Measurements from ENCODE around the gene TSPAN17. TPM values are rescaled to one million over a fixed set of nuclear protein-coding genes. Genes with fewer than 3 reads are reported as not detected.

TSPAN17 gene
- total and polyA plus RNA-seq, 2 experiments from 2014 or later: 11.7 to 52.1 TPM

DNA sequence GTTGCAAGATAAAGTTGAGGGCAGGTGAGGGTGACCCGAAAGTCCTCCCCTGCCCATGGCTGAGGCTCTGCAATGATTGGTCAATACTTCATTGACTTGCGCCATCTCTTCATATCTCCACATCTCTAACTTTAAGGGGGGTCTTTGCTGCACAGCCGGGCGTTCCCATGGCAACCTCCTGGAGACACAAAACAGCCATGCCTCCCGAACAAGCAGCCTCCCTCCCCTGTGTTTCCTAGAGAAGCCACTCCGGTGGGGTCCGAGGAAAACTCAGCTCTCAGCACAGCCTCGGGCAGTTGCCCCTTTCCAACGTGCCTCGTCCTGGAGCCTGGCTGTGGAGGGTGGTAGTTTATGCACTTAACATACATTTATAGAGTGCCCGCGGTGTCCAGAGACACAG lies 57.5 kb downstream of the TSPAN17 start:
- Histone ChIP-seq H3K36me3 (ENCODE audit: insufficient read depth) (no peaks in the 10 kb centered on the region), H3K9me2 (ENCODE audit: insufficient read depth) (no peaks in the 10 kb centered on the region), H3K27ac (ENCODE audit: low read depth) (no peak overlapping the region), H3F3A (replicated peaks; ENCODE audit: low read depth) (0 out of 2 replicates have a peak, but pooled peaks cover 2% of the 10 kb centered on the region), H3K27me3 (ENCODE audit: insufficient read depth) (no peaks in the 10 kb centered on the region), H3K4me1 (ENCODE audit: insufficient read depth) (peaks cover 18% of the 10 kb centered on the region), H4K20me1 (replicated peaks; ENCODE audit: insufficient read depth) (no peaks in the 10 kb centered on the region), H3K4me2 (no peak overlapping the region), H3K79me2 (replicated peaks; ENCODE audit: insufficient read depth) (no peaks in the 10 kb centered on the region), H3K4me3 (no peak overlapping the region), H2AFZ (no peak overlapping the region)
- DNase-seq (ENCODE audit: low spot score) (no peak), ATAC-seq (no peak)
- H3K4me3 Mint-ChIP-seq: no peak overlapping the region
- TF ChIP-seq, protein P1, sequence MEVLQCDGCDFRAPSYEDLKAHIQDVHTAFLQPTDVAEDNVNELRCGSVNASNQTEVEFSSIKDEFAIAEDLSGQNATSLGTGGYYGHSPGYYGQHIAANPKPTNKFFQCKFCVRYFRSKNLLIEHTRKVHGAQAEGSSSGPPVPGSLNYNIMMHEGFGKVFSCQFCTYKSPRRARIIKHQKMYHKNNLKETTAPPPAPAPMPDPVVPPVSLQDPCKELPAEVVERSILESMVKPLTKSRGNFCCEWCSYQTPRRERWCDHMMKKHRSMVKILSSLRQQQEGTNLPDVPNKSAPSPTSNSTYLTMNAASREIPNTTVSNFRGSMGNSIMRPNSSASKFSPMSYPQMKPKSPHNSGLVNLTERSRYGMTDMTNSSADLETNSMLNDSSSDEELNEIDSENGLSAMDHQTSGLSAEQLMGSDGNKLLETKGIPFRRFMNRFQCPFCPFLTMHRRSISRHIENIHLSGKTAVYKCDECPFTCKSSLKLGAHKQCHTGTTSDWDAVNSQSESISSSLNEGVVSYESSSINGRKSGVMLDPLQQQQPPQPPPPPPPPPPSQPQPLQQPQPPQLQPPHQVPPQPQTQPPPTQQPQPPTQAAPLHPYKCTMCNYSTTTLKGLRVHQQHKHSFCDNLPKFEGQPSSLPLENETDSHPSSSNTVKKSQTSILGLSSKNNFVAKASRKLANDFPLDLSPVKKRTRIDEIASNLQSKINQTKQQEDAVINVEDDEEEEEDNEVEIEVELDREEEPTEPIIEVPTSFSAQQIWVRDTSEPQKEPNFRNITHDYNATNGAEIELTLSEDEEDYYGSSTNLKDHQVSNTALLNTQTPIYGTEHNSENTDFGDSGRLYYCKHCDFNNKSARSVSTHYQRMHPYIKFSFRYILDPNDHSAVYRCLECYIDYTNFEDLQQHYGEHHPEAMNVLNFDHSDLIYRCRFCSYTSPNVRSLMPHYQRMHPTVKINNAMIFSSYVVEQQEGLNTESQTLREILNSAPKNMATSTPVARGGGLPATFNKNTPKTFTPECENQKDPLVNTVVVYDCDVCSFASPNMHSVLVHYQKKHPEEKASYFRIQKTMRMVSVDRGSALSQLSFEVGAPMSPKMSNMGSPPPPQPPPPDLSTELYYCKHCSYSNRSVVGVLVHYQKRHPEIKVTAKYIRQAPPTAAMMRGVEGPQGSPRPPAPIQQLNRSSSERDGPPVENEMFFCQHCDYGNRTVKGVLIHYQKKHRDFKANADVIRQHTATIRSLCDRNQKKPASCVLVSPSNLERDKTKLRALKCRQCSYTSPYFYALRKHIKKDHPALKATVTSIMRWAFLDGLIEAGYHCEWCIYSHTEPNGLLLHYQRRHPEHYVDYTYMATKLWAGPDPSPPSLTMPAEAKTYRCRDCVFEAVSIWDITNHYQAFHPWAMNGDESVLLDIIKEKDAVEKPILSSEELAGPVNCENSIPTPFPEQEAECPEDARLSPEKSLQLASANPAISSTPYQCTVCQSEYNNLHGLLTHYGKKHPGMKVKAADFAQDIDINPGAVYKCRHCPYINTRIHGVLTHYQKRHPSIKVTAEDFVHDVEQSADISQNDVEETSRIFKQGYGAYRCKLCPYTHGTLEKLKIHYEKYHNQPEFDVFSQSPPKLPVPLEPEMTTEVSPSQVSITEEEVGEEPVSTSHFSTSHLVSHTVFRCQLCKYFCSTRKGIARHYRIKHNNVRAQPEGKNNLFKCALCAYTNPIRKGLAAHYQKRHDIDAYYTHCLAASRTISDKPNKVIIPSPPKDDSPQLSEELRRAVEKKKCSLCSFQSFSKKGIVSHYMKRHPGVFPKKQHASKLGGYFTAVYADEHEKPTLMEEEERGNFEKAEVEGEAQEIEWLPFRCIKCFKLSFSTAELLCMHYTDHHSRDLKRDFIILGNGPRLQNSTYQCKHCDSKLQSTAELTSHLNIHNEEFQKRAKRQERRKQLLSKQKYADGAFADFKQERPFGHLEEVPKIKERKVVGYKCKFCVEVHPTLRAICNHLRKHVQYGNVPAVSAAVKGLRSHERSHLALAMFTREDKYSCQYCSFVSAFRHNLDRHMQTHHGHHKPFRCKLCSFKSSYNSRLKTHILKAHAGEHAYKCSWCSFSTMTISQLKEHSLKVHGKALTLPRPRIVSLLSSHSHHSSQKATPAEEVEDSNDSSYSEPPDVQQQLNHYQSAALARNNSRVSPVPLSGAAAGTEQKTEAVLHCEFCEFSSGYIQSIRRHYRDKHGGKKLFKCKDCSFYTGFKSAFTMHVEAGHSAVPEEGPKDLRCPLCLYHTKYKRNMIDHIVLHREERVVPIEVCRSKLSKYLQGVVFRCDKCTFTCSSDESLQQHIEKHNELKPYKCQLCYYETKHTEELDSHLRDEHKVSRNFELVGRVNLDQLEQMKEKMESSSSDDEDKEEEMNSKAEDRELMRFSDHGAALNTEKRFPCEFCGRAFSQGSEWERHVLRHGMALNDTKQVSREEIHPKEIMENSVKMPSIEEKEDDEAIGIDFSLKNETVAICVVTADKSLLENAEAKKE (CRISPR knock-in tag; IDR thresholded peaks at IDR 0.05): no peak
- TF ChIP-seq, protein P2, sequence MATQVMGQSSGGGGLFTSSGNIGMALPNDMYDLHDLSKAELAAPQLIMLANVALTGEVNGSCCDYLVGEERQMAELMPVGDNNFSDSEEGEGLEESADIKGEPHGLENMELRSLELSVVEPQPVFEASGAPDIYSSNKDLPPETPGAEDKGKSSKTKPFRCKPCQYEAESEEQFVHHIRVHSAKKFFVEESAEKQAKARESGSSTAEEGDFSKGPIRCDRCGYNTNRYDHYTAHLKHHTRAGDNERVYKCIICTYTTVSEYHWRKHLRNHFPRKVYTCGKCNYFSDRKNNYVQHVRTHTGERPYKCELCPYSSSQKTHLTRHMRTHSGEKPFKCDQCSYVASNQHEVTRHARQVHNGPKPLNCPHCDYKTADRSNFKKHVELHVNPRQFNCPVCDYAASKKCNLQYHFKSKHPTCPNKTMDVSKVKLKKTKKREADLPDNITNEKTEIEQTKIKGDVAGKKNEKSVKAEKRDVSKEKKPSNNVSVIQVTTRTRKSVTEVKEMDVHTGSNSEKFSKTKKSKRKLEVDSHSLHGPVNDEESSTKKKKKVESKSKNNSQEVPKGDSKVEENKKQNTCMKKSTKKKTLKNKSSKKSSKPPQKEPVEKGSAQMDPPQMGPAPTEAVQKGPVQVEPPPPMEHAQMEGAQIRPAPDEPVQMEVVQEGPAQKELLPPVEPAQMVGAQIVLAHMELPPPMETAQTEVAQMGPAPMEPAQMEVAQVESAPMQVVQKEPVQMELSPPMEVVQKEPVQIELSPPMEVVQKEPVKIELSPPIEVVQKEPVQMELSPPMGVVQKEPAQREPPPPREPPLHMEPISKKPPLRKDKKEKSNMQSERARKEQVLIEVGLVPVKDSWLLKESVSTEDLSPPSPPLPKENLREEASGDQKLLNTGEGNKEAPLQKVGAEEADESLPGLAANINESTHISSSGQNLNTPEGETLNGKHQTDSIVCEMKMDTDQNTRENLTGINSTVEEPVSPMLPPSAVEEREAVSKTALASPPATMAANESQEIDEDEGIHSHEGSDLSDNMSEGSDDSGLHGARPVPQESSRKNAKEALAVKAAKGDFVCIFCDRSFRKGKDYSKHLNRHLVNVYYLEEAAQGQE (IDR thresholded peaks at IDR 0.05; ENCODE audit: unreplicated experiment): no peak
- TF ChIP-seq JUNB (IDR thresholded peaks at IDR 0.05; ENCODE audit: unreplicated experiment) (no peak), ZNF331 (CRISPR knock-in tag; IDR thresholded peaks at IDR 0.05; ENCODE audit: low read depth) (no peak), EZH2 (IDR thresholded peaks at IDR 0.05; ENCODE audit: low read depth, unreplicated experiment) (no peak), CREB1 (CRISPR knock-in tag; IDR thresholded peaks at IDR 0.05; ENCODE audit: low read depth) (no peak), NANOG (IDR thresholded peaks at IDR 0.05; ENCODE audit: borderline replicate concordance) (no peak), ETS1 (IDR thresholded peaks at IDR 0.05) (no peak), STAT1 (IDR thresholded peaks at IDR 0.05; ENCODE audit: unreplicated experiment) (no peak), EZH2phosphoT487 (IDR thresholded peaks at IDR 0.05; ENCODE audit: unreplicated experiment) (no peak)
- peaks cover 8% of the 10 kb centered on the region for H3K27me3 Mint-ChIP-seq (ENCODE audit: insufficient read depth, low read depth, poor library complexity)
- H3K4me1 Mint-ChIP-seq: peaks cover 19% of the 10 kb centered on the region
- no peak overlapping the region for H3K27ac Mint-ChIP-seq
- H3K36me3 Mint-ChIP-seq (ENCODE audit: low read depth): no peaks in the 10 kb centered on the region
- no peaks in the 10 kb centered on the region; the same call in 2 of the 3 replicates for H3K9me3 Mint-ChIP-seq
